GM10847 (cell line): ENCODE results near the gene SLC27A5.
A peak's percentile ranks its signal among the peaks of the same experiment; 100 is the strongest.

ENCODE experiments used
- POLR2A ChIP-seq: IDR thresholded peaks from 2 replicates; pipeline ENCODE4 v1.6.1; 2011; ENCODE audit not compliant: insufficient read length; ENCODE audit errors: extremely low read depth

Gene SLC27A5

DNA sequence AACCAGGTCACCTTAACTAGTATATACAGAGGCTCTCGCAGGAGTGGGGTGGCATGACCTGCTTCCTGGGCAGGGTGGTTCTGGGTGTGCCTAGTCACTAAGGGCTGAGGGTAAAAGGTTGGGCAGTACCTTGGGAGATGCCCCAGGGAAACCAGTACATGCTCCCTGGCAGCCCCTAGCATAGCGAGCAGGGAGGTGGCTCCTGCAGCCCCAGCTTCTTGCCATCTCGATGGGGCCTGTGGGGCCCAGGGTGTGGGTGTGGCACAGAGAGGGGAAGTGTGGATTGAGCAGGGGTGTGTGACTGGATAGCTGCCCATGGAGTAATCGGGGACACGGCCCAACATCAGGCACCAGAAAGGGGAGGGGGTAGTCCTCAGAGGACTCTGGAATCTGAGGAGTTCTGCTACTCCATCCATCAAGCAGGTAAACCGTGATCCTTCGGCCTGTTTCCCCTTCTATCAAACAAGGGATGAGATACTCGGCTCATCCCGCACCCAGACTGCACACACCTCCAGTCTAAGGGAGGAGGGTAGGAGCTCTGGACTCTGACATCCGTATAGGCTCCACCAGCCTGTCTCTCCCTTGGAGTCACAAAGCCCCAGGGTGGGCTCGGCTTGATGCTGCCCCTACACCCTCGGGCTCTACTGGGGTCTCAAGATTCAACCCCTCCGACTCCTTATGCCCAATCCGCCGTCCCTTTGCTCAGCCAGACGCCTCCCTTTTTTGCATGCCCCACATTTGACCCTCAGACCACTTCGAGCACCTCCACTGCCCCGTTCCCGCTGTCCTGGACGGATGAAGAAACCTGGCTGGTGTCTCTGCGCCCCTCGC, 6.7 kb upstream of the SLC27A5 start:
- no peak for TF ChIP-seq POLR2A

DNA sequence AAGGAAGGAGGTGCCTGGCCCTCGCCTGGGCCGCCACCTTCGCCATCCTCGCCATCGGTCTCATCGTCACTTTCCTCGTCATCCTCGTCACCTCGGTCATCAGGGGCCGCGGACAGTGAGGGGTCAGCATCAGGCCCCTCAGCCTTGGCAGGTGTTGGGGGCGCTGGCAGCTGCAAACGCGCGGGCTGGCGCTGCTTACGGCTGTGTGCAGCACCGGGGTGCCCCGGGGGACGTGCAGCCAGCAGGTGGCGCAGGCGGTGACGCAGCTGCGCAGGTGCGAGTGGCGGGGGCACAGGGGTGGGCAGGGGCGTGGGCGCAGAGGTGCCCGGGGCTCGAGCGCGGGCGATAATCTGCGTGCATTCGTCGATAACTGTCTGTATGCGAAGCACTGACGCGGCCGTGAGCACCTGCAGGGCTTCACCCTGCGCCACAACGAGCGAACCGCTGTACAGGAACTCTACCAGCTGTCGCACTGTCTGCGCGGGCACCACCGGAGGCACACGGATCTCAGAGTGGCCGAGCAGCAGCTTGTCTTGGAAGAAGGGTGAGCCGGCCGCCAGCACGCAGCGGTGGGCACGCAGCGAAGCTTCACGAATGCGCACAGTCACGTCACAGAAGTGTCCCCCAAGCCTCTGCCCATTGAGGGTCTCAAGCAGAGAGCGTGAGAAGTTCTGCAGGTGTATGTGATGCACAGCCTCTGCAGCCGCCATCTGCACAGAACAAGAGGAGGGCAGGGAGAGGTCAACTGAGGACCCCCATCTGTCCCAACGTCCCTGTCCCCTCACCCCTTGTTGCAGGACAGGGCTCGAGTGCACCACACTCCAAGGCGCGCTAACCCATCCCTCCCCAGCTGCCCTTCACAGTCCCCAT, 5.4 kb upstream of the SLC27A5 start:
- no peak for TF ChIP-seq POLR2A

DNA sequence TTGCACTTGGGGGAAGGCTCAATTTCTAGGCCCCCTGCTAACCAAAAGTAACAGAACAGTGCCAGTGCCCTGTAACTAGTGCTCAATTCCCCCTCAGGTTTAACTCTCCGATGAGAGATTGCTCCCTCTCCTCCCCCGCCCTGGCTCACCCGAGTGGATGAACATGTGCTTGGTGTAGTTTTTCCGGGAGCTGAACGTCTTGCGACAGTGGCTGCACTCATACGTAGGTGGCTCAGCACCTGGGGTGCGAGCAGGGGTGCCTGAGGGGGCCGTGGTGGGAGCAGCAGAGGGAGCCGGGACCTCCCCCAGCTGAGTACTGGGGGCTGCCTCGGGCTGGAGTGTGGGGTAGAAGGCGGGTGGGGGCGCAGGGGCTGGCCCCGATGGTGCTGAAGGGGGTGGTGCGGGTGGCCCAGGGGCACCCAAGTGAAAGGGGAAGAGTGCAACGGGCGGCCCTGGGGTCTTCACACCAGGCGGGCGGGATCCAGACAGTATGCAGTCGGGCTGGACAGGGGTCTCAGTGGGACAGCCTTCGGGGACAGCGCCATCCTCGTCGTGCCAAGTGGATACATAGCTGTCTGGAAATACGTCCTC, 4.5 kb upstream of the SLC27A5 start:
- TF ChIP-seq POLR2A = no peak

DNA sequence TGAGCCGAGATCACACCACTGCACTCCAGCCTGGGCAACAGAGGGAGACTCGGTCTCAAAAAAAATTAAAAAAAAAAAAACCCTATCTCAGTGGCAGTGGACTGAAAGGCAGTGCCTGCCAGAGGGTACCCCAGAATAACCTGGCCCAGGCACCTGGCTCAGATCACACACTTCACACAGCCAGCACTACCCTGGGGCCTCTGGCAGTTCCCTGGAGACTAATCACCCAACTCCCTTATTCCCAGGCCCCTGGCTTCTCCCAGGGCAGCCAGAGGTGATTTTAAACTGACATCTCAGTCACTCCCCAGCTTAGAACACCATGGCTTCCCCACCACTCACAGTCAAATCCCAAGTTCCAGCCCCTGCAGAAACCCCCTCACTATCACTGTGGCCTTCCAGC, 3.5 kb upstream of the SLC27A5 start:
- no peak for TF ChIP-seq POLR2A

DNA sequence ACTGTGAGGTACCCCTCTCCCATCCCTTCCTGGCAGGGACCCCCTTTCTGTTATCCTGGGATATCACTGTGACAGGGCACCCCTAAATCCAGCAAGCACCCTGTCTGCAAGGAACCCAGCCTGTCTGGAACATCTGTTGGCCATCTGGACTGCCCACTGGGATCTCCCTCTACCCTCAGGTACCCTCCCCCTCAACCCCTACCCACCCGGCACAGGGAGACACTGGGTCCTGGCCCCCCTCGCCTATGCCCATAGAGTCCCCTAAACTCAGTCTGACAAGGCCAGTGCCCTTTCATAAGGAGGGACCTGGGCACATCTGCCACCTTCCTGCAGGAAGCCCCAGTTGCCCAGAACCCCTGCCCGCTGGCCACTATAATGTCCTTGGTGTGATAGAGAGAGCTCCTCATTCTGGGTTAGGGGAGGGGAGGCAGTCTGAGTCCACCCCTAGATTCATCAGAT, 2.8 kb upstream of the SLC27A5 start:
- no peak for TF ChIP-seq POLR2A

DNA sequence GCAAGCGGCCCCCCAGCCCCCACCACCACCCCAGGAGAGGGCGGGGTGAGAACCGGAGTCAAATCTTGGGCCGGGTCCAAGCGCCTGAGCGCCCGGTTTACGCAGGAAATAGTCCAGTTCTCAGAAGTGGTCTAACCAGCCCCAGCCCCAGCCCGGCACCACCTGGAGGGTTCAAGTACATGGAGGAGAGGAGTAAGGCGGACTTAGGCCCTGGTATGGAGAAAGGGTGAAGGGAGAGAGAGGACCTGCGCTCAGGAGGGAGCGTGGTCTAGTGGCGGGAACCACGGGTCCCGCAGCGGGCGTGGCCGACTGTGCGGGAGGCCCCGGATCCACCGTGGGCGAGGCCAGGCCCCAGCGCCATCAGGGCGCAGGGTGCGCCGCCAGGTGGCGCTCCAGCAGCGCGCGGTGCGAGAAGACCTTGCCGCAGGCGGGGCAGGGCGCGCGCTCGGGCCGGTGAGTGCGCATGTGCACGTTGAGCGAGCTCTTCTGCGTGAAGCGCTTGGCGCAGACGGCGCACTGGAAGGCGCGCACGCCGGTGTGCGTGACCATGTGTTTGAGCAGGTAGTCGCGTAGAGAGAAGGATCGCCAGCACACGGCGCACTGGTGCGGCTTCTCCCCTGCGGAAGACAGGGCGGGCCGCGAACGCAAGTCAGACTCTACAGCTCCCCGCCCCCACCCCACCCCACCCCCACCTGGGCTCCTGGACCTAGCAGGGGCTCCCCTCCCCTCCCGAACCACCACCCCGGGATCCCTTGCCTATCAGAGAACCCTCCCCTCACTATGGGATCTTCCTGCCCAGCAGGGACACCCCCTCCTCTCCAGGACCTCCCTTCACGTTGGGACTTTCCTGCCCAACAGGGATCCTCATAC, 2.1 kb upstream of the SLC27A5 start:
- TF ChIP-seq POLR2A = peak; percentile 67

DNA sequence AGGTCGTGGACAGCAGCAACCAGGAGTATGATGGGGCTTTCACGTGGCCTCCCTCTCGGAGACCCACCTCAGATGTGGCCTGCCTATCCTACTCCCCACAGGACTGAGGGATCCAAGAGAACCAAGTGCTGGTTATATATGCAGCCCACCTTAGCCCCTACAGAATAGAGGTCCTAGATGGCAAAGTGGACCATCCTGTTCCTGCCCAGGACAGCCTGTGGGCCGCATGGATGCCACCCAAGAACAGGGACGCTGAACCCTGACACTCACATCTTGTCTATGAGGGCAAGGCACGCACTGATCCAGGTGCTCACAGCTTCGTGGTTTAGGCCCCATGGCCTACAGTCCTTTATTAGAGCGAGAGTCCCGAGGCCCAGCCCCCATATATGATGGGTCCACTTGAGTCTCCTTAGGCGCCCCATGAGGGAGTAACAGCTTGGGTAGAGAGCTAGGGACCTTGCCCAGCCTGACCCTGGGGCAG, 1.5 kb upstream of the SLC27A5 start:
- TF ChIP-seq POLR2A = no peak

DNA sequence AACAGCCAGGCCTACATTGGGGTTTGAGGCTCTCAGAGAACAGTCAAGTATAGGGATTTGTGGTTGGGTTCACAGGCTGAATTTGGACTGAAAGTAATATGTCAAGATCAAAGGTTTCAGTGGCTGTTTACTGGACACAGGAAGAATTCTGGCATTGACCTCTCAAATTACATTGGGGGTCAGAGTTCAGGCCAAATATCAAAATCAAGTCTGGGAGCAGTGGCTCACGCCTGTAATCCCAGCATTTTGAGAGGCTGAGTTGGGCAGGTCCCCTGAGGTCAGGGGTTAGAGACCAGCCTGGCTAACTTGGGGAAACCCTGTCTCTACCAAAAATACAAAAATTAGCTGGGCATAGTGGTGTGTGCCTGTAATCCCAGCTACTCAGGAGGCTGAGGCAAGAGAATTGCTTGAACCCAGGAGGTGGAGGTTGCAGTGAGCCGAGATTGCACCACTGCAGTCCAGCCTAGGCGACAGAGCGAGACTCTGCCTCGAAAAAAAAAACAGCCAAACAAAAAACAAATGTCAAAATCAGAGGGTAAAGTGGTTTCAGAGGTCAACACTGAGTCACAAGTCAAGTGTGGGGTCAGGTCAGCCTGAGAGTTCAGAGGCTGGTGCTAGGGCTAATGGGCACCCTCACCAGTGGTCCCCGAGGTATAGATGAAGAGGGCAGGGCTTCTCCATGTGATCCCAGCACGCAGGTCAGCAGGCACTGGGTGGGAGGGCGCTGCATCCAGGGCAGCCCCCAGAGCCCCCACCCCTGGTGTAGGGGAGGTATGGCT, 1.5 kb downstream of the SLC27A5 start:
- TF ChIP-seq POLR2A = no peak

DNA sequence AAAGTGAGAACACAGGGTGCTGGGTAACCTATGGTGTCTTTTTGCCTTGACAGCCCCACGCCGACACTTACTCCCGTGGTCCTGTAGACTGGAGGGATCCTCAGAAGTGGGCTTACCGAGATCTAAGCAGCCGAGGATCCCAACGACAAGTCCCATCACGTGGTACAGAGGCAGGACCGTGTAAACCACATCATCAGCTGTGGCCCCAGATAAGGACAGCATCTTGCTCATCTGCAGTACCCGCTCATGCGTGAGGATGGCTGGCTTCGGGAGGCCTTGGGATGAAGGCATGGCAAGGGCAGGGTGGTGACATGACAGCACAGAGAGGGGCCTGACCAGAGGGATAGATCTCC, 2.1 kb downstream of the SLC27A5 start:
- TF ChIP-seq POLR2A = no peak

DNA sequence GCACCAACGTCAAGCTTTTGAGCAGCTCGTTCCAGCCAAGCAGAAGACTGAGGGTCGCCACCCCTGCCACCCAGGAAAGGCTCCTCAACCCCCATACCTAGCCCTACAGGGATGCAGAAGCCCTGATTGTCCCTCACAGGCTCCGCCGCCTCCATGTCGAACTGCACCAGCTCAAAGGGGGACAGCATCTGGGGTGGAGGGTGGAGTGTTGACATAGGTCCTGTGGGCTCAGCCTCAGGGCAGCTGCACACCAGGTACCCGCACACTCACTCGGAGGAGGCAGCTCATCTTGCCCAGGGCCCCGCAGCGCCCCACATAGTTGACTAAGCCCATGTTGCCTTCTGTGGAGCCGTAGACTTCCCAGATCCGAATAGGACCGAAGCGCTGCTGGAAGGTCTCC, 11.6 kb downstream of the SLC27A5 start:
- no peak for TF ChIP-seq POLR2A

DNA sequence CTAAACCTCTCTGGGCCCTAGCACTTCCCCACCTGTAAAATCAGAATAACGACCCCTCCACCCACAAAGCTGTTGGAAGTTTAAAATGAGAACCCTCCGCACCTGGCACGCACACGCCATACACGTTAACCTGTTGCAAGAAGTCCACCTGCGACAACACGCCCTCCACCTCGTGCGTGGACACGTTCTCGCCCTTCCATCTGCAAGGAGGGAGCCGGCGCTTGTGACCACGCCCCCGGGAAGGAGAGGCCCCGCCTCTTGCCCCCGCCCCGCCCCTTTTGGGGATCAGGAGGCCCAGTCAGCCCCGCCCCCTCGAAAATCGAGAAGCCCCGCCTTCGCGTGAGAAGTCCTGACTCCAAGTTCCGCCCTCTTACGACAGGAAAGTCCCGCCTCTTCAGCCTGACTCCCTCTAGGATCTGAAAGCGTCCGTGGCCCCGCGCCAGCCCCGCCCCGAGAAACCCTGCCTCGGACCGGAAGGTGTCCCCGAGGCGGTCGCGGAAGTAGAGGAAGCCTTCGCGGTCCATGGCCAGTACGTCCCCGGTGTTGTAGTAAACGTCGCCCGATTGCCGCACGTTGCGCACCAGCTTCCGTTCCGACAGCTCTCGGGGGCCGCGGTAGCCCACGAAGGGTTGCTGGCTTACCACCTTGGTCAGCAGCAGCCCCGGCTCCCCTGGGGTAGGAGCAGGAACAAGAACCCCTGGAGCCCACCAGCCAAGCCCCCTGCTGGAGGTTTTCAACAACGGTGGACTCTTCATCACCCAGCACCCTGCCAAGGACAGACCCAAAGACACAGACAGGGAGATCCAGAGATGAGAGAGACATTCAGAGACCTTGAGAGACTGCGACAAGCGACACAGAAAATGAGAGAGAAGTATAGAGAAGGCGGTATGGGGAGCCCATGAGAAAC, 12.5 kb downstream of the SLC27A5 start:
- TF ChIP-seq POLR2A = peak; percentile 38

DNA sequence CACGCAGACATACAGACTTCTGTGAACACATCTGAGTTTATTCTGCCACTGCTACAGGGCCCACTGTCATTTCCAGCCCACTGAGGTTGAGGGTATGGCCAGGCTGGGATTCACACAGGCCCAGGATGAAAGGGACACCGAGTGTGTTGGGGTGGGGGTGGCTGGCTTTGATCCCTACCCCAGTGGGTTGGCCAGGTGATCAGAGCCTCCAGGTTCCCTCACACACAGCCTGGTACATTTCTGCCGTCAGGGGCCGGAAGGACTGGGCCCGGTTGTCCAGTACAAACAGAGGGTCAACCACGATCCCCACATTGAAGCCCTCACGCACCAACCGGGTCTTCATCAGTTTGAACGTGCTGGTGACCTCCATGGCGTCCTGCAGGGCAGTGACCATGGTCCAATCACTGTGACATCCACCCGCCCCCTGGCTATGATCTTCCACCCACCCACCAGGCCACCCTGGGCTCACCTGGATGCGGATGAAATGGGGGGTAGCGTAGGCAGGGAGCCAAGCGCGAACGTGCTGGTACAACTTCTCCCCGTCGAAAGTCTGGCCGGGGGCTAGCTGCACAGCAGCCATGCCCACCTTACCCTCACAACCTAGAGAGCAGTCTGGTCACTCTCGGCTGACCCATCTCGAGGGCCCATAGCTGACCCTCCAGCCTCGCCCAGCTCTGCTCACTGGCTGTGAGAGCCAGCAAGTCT, 13.3 kb downstream of the SLC27A5 start:
- TF ChIP-seq POLR2A = no peak
